Fibroblast of villous mesenchyme (primary cell): ENCODE data around the gene ZFP57. TPM values are rescaled to one million over a fixed set of nuclear protein-coding genes. Genes with fewer than 3 reads are reported as not detected.

Source experiments
- DNase-seq: peaks from one replicate; pipeline ENCODE4 v3.0.0-alpha.2; 2010; ENCODE audit warnings: low read depth
- H3K4me3 ChIP-seq: 2 replicates; pipeline ENCODE4 v1.5.1; 2011; ENCODE audit warnings: low read depth, mild to moderate bottlenecking, low read length
- CTCF ChIP-seq: IDR thresholded peaks from 2 replicates; pipeline ENCODE4 v1.5.1; 2012; ENCODE audit warnings: low read depth, mild to moderate bottlenecking, low read length; ENCODE audit not compliant: insufficient read depth
- total RNA-seq: library from RNA; depleted of rRNA; stranded (reverse); fragments of >200 nt; gene quantifications from 2 replicates; pipeline ENCODE4 v1.2.3, GENCODE V29; 2012

Gene ZFP57
- total RNA-seq, 1 donor = not detected

GRCh38 chr6:29655658-29656057 is 25.3 kb downstream of the ZFP57 start:
- no peak for DNase-seq
- no peak overlapping the region for H3K4me3 ChIP-seq
- no peak for TF ChIP-seq CTCF

GRCh38 chr6:29653452-29654038 is 27.4 kb downstream of the ZFP57 start:
- peak; percentile 84 for DNase-seq
- TF ChIP-seq CTCF = peak; percentile 74
- H3K4me3 ChIP-seq = no peak overlapping the region

- no peak for DNase-seq
- TF ChIP-seq CTCF = no peak
- H3K4me3 ChIP-seq = no peak overlapping the region
Measured at GRCh38 chr6:29652198-29652584, 28.8 kb downstream of the ZFP57 start.

GRCh38 chr6:29651413-29652197 is 29.3 kb downstream of the ZFP57 start:
- H3K4me3 ChIP-seq = no peak overlapping the region
- peak; percentile 47 for DNase-seq
- peak; percentile 65 for TF ChIP-seq CTCF

- H3K4me3 ChIP-seq = peak overlapping the region; percentile 60
- TF ChIP-seq CTCF = peak; percentile 92
- peak; percentile 96 for DNase-seq
Measured at GRCh38 chr6:29649701-29650673, 31.0 kb downstream of the ZFP57 start.

- H3K4me3 ChIP-seq = no peak overlapping the region
- peak; percentile 74 for TF ChIP-seq CTCF
- DNase-seq = peak; percentile 46
Measured at GRCh38 chr6:29647927-29648642, 32.9 kb downstream of the ZFP57 start.
